H9 (cell line): Measurements from ENCODE around the gene MUC5AC. TPM values are rescaled to one million over a fixed set of nuclear protein-coding genes. Genes with fewer than 3 reads are reported as not detected.

Experiments
- DNase-seq: peaks from one replicate; pipeline ENCODE4 v3.0.0-alpha.2; 2017
- H2AFZ ChIP-seq: one replicate; pipeline ENCODE4 v1.6.1; 2013; ENCODE audit warnings: mild to moderate bottlenecking, low read length, control low read depth, moderate library complexity
- H2AK5ac ChIP-seq: 2 replicates; pipeline ENCODE4 v1.6.1; 2013; ENCODE audit warnings: low read length, control low read depth, mixed read lengths; ENCODE audit not compliant: insufficient read length
- H2BK120ac ChIP-seq: one replicate; pipeline ENCODE4 v1.6.1; 2013; ENCODE audit warnings: low read depth, mild to moderate bottlenecking, low read length, control low read depth, inconsistent platforms; ENCODE audit not compliant: poor library complexity, severe bottlenecking
- H2BK12ac ChIP-seq: 2 replicates; pipeline ENCODE4 v1.6.1; 2013; ENCODE audit warnings: low read length, control low read depth, mixed read lengths, low read depth; ENCODE audit not compliant: insufficient read length
- H2BK15ac ChIP-seq: 2 replicates; pipeline ENCODE4 v1.6.1; 2013; ENCODE audit warnings: low read depth, low read length, control low read depth
- H2BK20ac ChIP-seq: one replicate; pipeline ENCODE4 v1.6.1; 2013; ENCODE audit warnings: low read depth, mild to moderate bottlenecking, low read length, control low read depth, inconsistent platforms; ENCODE audit not compliant: poor library complexity, severe bottlenecking
- H2BK5ac ChIP-seq: 2 replicates; pipeline ENCODE4 v1.6.1; 2013; ENCODE audit warnings: low read length, control low read depth, mixed read lengths; ENCODE audit not compliant: insufficient read length
- H3K14ac ChIP-seq: 2 replicates; pipeline ENCODE4 v1.6.1; 2013; ENCODE audit warnings: low read length, control low read depth; ENCODE audit not compliant: insufficient read depth
- H3K18ac ChIP-seq: 2 replicates; pipeline ENCODE4 v1.6.1; 2013; ENCODE audit warnings: low read depth, mild to moderate bottlenecking, mixed read lengths, low read length, control low read depth; ENCODE audit not compliant: insufficient read length
- H3K23ac ChIP-seq: 2 replicates; pipeline ENCODE4 v1.6.1; 2013; ENCODE audit warnings: low read length, control low read depth, mixed read lengths, low read depth; ENCODE audit not compliant: insufficient read length
- H3K23me2 ChIP-seq: 2 replicates; pipeline ENCODE4 v1.6.1; 2013; ENCODE audit warnings: low read depth, mild to moderate bottlenecking, mixed read lengths, low read length, control low read depth; ENCODE audit not compliant: insufficient read length, poor library complexity, severe bottlenecking
- H3K27ac ChIP-seq: 2 replicates; pipeline ENCODE4 v1.5.1; 2013; ENCODE audit warnings: low read length, control low read depth, mixed read lengths, low read depth; ENCODE audit not compliant: insufficient read length
- H3K27me3 ChIP-seq: 2 replicates; pipeline ENCODE4 v1.6.1; 2013; ENCODE audit warnings: low read length, control low read depth, inconsistent platforms; ENCODE audit not compliant: insufficient read depth
- H3K4ac ChIP-seq: 2 replicates; pipeline ENCODE4 v1.6.1; 2013; ENCODE audit warnings: low read depth, mild to moderate bottlenecking, control low read depth, inconsistent platforms, low read length, moderate library complexity
- H3K4me1 ChIP-seq: 2 replicates; pipeline ENCODE4 v1.6.1; 2013; ENCODE audit warnings: low read length, control low read depth, inconsistent platforms; ENCODE audit not compliant: insufficient read depth
- H3K4me2 ChIP-seq: 2 replicates; pipeline ENCODE4 v1.6.1; 2013; ENCODE audit warnings: low read length, control low read depth, mixed read lengths; ENCODE audit not compliant: insufficient read length, insufficient read depth
- H3K56ac ChIP-seq: 2 replicates; pipeline ENCODE4 v1.6.1; 2013; ENCODE audit warnings: low read depth, mild to moderate bottlenecking, mixed read lengths, low read length, control low read depth; ENCODE audit not compliant: insufficient read length
- H3K79me1 ChIP-seq: 2 replicates; pipeline ENCODE4 v1.6.1; 2013; ENCODE audit warnings: low read depth, mild to moderate bottlenecking, moderate library complexity, low read length, control low read depth, inconsistent platforms; ENCODE audit not compliant: insufficient read depth, poor library complexity, severe bottlenecking
- H3K79me2 ChIP-seq: 2 replicates; pipeline ENCODE4 v1.6.1; 2013; ENCODE audit warnings: low read length, control low read depth, inconsistent platforms; ENCODE audit not compliant: insufficient read depth
- H3K9ac ChIP-seq: 2 replicates; pipeline ENCODE4 v1.6.1; 2013; ENCODE audit warnings: low read length, control low read depth, mixed read lengths; ENCODE audit not compliant: insufficient read length; ENCODE audit errors: extremely low read depth
- H3K9me3 ChIP-seq: one replicate; pipeline ENCODE4 v1.6.1; 2013; ENCODE audit warnings: low read depth, low read length, inconsistent platforms; ENCODE audit not compliant: control insufficient read depth
- H3T11ph ChIP-seq: one replicate; pipeline ENCODE4 v1.6.1; 2013; ENCODE audit warnings: mild to moderate bottlenecking, low read length, control low read depth, inconsistent platforms
- H4K20me1 ChIP-seq: one replicate; pipeline ENCODE4 v1.6.1; 2013; ENCODE audit not compliant: control insufficient read depth, insufficient read length, insufficient read depth
- H4K5ac ChIP-seq: 2 replicates; pipeline ENCODE4 v1.6.1; 2013; ENCODE audit warnings: low read depth, mild to moderate bottlenecking, mixed read lengths, low read length, control low read depth; ENCODE audit not compliant: insufficient read length
- H4K8ac ChIP-seq: replicated peaks from 2 replicates; pipeline ENCODE4 v1.6.1; 2013; ENCODE audit warnings: low read length, control low read depth, mixed read lengths, low read depth; ENCODE audit not compliant: insufficient read length
- H4K91ac ChIP-seq: 2 replicates; pipeline ENCODE4 v1.6.1; 2013; ENCODE audit warnings: low read depth, mild to moderate bottlenecking, moderate library complexity, mixed read lengths, low read length, control low read depth; ENCODE audit not compliant: insufficient read length
- H3K27ac Mint-ChIP-seq, 3 experiments: 2 replicates in 2 of 3; 3 replicates in 1 of 3; pipeline ENCODE4 v1.8.0; 2020 to 2021; ENCODE audit warnings: mixed read lengths in 3 of 3, mild to moderate bottlenecking in 1 of 3, moderate library complexity in 1 of 3
- H3K27me3 Mint-ChIP-seq: 2 replicates; pipeline ENCODE4 v1.8.0; 2021; ENCODE audit warnings: low read depth, mild to moderate bottlenecking, moderate library complexity, mixed read lengths
- H3K36me3 Mint-ChIP-seq, 3 experiments: 2 replicates in 2 of 3; 3 replicates in 1 of 3; pipeline ENCODE4 v1.8.0; 2020 to 2021; ENCODE audit warnings: low read depth in 3 of 3, mixed read lengths in 3 of 3; ENCODE audit not compliant: insufficient read depth in 1 of 3
- H3K4me1 Mint-ChIP-seq, 2 experiments: 2 replicates each; pipeline ENCODE4 v1.8.0; 2020; ENCODE audit warnings: mixed read lengths in 2 of 2
- H3K4me3 Mint-ChIP-seq, 2 experiments: 2 replicates in 1 of 2; 3 replicates in 1 of 2; pipeline ENCODE4 v1.8.0; 2020 to 2021; ENCODE audit warnings: mild to moderate bottlenecking in 2 of 2, mixed read lengths in 2 of 2, moderate library complexity in 1 of 2
- H3K9me3 Mint-ChIP-seq, 2 experiments: 2 replicates in 1 of 2; 3 replicates in 1 of 2; pipeline ENCODE4 v1.8.0; 2020; ENCODE audit warnings: mild to moderate bottlenecking in 2 of 2, mixed read lengths in 2 of 2, moderate library complexity in 1 of 2
- CTCF ChIP-seq: fragments of 200-600 bp; sonication (generic); conservative IDR thresholded peaks from 3 replicates; pipeline ENCODE4 v1.8.0; 2021; ENCODE audit warnings: antibody characterized with exemption, mild to moderate bottlenecking
- WGBS: extraction: QIAGEN DNeasy Blood & Tissue Kit; methylation state at CpG from one replicate; pipeline ENCODE4 v1.1.7; 2013; ENCODE audit warnings: missing lambda C conversion rate, low lambda C conversion rate, mixed read lengths; ENCODE audit not compliant: insufficient read length; ENCODE audit errors: extremely low coverage; 5-methylcytosine and 5-hydroxymethylcytosine counted together
- total RNA-seq: library from RNA; stranded (reverse); gene quantifications from 2 replicates; pipeline ENCODE4 v1.2.1, GENCODE V29; 2021

Gene MUC5AC
- total RNA-seq, 1 experiment from 2014 or later: not detected

GRCh38 chr11:1140642-1141490 is 16.9 kb upstream of the MUC5AC start:
- Mint-ChIP-seq H3K4me1 (peaks cover 0 to 5% of the 10 kb centered on the region in 2 experiments; a peak in 1 of 4 replicates), H3K27me3 (peaks cover 47% of the 10 kb centered on the region), H3K4me3 (no peak overlapping the region; a peak in 1 of 5 replicates), H3K36me3 (peaks cover 0 to 10% (median 0%) of the 10 kb centered on the region in 3 experiments; a peak in 2 of 7 replicates), H3K9me3 (peaks cover 40 to 53% of the 10 kb centered on the region in 2 experiments), H3K27ac (no peak overlapping the region)
- H3K56ac ChIP-seq: no peak overlapping the region
- H3K4me1 ChIP-seq: no peaks in the 10 kb centered on the region
- WGBS: no CpG with 5 or more reads among the region's 18 CpGs
- H3K27ac ChIP-seq: no peak overlapping the region
- H2BK15ac ChIP-seq: no peak overlapping the region
- H3K27me3 ChIP-seq: no peaks in the 10 kb centered on the region
- H3K4ac ChIP-seq: no peak overlapping the region
- H2BK20ac ChIP-seq: no peak overlapping the region
- no peak overlapping the region for H3K23ac ChIP-seq
- H2AK5ac ChIP-seq: no peak overlapping the region
- no peaks in the 10 kb centered on the region for H3K23me2 ChIP-seq
- no peak overlapping the region for H2BK120ac ChIP-seq
- no peaks in the 10 kb centered on the region for H4K20me1 ChIP-seq
- H3K14ac ChIP-seq: no peak overlapping the region
- H4K5ac ChIP-seq: no peak overlapping the region
- peaks cover 5% of the 10 kb centered on the region for H3K9me3 ChIP-seq
- no peaks in the 10 kb centered on the region for H3K79me1 ChIP-seq
- no peak overlapping the region for H2AFZ ChIP-seq
- no peak for TF ChIP-seq CTCF
- H3K9ac ChIP-seq: no peak overlapping the region
- H2BK12ac ChIP-seq: no peak overlapping the region
- H3K18ac ChIP-seq: no peak overlapping the region
- DNase-seq: no peak
- no peak overlapping the region for H4K8ac ChIP-seq
- H3T11ph ChIP-seq: no peak overlapping the region
- no peaks in the 10 kb centered on the region for H3K79me2 ChIP-seq
- no peak overlapping the region for H4K91ac ChIP-seq
- no peak overlapping the region for H2BK5ac ChIP-seq
- no peak overlapping the region for H3K4me2 ChIP-seq
